ENCODE measurements around the gene RSPRY1. TPM values are rescaled to one million over a fixed set of nuclear protein-coding genes. Genes with fewer than 3 reads are reported as not detected.

RSPRY1 gene
- total and polyA plus RNA-seq, 2 of the 8 experiments (the other 6 are each of a cell fraction or from before 2014, with no cell fraction given) = 11.5 to 32.5 TPM

DNA sequence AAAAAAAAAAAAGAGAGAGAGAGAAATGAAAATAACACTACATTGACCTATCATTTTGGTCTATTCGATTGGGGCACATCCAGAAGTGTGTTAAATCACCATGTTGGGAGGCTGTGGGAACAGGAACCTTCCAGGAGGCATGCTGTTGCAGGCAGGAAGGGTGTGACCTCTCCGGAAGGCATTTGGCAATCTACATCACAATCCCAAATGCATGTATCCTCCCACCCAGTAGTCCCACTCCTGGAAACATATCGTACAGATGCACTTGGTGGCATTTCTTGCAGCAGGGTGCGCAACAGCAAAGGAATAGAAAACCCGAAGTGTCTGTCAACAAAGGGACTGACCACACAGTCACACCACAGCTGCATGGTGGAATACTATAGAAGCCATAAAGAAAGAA lies 90.5 kb downstream of the RSPRY1 start (continued):
- TF ChIP-seq, protein P1, sequence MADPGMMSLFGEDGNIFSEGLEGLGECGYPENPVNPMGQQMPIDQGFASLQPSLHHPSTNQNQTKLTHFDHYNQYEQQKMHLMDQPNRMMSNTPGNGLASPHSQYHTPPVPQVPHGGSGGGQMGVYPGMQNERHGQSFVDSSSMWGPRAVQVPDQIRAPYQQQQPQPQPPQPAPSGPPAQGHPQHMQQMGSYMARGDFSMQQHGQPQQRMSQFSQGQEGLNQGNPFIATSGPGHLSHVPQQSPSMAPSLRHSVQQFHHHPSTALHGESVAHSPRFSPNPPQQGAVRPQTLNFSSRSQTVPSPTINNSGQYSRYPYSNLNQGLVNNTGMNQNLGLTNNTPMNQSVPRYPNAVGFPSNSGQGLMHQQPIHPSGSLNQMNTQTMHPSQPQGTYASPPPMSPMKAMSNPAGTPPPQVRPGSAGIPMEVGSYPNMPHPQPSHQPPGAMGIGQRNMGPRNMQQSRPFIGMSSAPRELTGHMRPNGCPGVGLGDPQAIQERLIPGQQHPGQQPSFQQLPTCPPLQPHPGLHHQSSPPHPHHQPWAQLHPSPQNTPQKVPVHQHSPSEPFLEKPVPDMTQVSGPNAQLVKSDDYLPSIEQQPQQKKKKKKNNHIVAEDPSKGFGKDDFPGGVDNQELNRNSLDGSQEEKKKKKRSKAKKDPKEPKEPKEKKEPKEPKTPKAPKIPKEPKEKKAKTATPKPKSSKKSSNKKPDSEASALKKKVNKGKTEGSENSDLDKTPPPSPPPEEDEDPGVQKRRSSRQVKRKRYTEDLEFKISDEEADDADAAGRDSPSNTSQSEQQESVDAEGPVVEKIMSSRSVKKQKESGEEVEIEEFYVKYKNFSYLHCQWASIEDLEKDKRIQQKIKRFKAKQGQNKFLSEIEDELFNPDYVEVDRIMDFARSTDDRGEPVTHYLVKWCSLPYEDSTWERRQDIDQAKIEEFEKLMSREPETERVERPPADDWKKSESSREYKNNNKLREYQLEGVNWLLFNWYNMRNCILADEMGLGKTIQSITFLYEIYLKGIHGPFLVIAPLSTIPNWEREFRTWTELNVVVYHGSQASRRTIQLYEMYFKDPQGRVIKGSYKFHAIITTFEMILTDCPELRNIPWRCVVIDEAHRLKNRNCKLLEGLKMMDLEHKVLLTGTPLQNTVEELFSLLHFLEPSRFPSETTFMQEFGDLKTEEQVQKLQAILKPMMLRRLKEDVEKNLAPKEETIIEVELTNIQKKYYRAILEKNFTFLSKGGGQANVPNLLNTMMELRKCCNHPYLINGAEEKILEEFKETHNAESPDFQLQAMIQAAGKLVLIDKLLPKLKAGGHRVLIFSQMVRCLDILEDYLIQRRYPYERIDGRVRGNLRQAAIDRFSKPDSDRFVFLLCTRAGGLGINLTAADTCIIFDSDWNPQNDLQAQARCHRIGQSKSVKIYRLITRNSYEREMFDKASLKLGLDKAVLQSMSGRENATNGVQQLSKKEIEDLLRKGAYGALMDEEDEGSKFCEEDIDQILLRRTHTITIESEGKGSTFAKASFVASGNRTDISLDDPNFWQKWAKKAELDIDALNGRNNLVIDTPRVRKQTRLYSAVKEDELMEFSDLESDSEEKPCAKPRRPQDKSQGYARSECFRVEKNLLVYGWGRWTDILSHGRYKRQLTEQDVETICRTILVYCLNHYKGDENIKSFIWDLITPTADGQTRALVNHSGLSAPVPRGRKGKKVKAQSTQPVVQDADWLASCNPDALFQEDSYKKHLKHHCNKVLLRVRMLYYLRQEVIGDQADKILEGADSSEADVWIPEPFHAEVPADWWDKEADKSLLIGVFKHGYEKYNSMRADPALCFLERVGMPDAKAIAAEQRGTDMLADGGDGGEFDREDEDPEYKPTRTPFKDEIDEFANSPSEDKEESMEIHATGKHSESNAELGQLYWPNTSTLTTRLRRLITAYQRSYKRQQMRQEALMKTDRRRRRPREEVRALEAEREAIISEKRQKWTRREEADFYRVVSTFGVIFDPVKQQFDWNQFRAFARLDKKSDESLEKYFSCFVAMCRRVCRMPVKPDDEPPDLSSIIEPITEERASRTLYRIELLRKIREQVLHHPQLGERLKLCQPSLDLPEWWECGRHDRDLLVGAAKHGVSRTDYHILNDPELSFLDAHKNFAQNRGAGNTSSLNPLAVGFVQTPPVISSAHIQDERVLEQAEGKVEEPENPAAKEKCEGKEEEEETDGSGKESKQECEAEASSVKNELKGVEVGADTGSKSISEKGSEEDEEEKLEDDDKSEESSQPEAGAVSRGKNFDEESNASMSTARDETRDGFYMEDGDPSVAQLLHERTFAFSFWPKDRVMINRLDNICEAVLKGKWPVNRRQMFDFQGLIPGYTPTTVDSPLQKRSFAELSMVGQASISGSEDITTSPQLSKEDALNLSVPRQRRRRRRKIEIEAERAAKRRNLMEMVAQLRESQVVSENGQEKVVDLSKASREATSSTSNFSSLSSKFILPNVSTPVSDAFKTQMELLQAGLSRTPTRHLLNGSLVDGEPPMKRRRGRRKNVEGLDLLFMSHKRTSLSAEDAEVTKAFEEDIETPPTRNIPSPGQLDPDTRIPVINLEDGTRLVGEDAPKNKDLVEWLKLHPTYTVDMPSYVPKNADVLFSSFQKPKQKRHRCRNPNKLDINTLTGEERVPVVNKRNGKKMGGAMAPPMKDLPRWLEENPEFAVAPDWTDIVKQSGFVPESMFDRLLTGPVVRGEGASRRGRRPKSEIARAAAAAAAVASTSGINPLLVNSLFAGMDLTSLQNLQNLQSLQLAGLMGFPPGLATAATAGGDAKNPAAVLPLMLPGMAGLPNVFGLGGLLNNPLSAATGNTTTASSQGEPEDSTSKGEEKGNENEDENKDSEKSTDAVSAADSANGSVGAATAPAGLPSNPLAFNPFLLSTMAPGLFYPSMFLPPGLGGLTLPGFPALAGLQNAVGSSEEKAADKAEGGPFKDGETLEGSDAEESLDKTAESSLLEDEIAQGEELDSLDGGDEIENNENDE (IDR thresholded peaks at IDR 0.05; ENCODE audit: insufficient replicate concordance, low read length) = no peak
- TF ChIP-seq TAF7 (optimal IDR thresholded peaks at IDR 0.05; ENCODE audit: borderline replicate concordance, low read depth, low read length) (no peak), SP4 (IDR thresholded peaks at IDR 0.05; ENCODE audit: low read length) (no peak), EZH2 (IDR thresholded peaks at IDR 0.05; ENCODE audit: low read depth, low read length, severe bottlenecking) (no peak), GABPA (IDR thresholded peaks at IDR 0.05; ENCODE audit: borderline replicate concordance, insufficient read depth, low read length) (no peak), ZNF274 (IDR thresholded peaks at IDR 0.05; ENCODE audit: borderline replicate concordance, extremely low read depth, low read length) (no peak), EGR1 (IDR thresholded peaks at IDR 0.05; ENCODE audit: borderline replicate concordance, low read depth, low read length) (no peak), SRF (IDR thresholded peaks at IDR 0.05; ENCODE audit: low read depth, low read length) (no peak), CHD1 (IDR thresholded peaks at IDR 0.05; ENCODE audit: low read depth, low read length) (no peak), POU5F1 (IDR thresholded peaks at IDR 0.05; ENCODE audit: low read depth, low read length) (no peak), KDM1A (IDR thresholded peaks at IDR 0.05; ENCODE audit: borderline replicate concordance, low read length) (no peak)

Data from H1 (cell line).